ENCODE results near the gene DHTKD1. TPM values are rescaled to one million over a fixed set of nuclear protein-coding genes. Genes with fewer than 3 reads are reported as not detected.

The DHTKD1 gene
- total and polyA plus RNA-seq, 2 of the 4 experiments (the other 2 are of a cell fraction), result 13.9 to 20.3 TPM

GRCh38 chr10:12027539-12027938 lies 41.2 kb upstream of the DHTKD1 start:
- H3K4me1 ChIP-seq (ENCODE audit: control insufficient read depth, insufficient read depth, low read length), result no peaks in the 10 kb centered on the region
- no peaks in the 10 kb centered on the region for H3K9me1 ChIP-seq (ENCODE audit: insufficient read depth, low read length)
- H4K91ac ChIP-seq (ENCODE audit: insufficient read depth, low read depth, low read length), result no peak overlapping the region
- ATAC-seq (ENCODE audit: low read depth) (no peak), DNase-seq (no peak)
- ChIA-PET POLR2A (ENCODE audit: unreplicated experiment) (no interaction called here), CTCF (no interaction called here)
- no peak overlapping the region for H3K4me3 ChIP-seq (ENCODE audit: insufficient read depth, low read depth, low read length)
- no peaks in the 10 kb centered on the region for H3K27me3 ChIP-seq (ENCODE audit: control insufficient read depth, insufficient read depth, low read length)
- H4K5ac ChIP-seq (ENCODE audit: low read depth, low read length), result no peak overlapping the region
- H2AK5ac ChIP-seq (ENCODE audit: low read depth, low read length), result no peak overlapping the region
- H4K20me1 ChIP-seq (ENCODE audit: insufficient read depth, low read length), result peaks cover 7% of the 10 kb centered on the region; the same call in 1 of the 2 replicates
- peaks cover 10% of the 10 kb centered on the region for H3K36me3 ChIP-seq (ENCODE audit: control insufficient read depth, insufficient read depth, low read length)
- peaks cover 25 to 47% of the 10 kb centered on the region in 2 experiments for H3K79me1 ChIP-seq (ENCODE audit: low read depth in 1 of 2, low read length in 2 of 2)
- H3K4me2 ChIP-seq (ENCODE audit: low read depth, low read length), result no peak overlapping the region
- dilution Hi-C loops (cut with HindIII; ENCODE audit: low sequenced_read_pairs, unreplicated experiment) (no loop called here), intact Hi-C loops (cut with micrococcal nuclease) (no loop called here), in situ Hi-C loops (cut with MboI; ENCODE audit: low sequenced_read_pairs) (no loop called here)
- H2AK9ac ChIP-seq (replicated peaks; ENCODE audit: low read depth, low read length, poor library complexity), result no peak overlapping the region
- no peak overlapping the region for H3K23ac ChIP-seq (ENCODE audit: low read depth, low read length)
- H3K27ac ChIP-seq (ENCODE audit: insufficient read depth, low read length), result no peak overlapping the region
- H2BK15ac ChIP-seq (ENCODE audit: low read depth, low read length), result no peak overlapping the region
- H3K18ac ChIP-seq (ENCODE audit: low read depth, low read length), result no peak overlapping the region
- no peak overlapping the region for H3K56ac ChIP-seq (ENCODE audit: extremely low read depth, insufficient read depth, low read length)
- no peak overlapping the region for H2AFZ ChIP-seq (replicated peaks; ENCODE audit: low read length, poor library complexity)
- H4K8ac ChIP-seq (ENCODE audit: low read depth in 2 of 2, low read length in 2 of 2), result no peak overlapping the region
- H2BK20ac ChIP-seq (ENCODE audit: low read depth, low read length), result no peak overlapping the region
- no TSS peak for BruUV-seq (replicated peaks)
- H2BK5ac ChIP-seq (ENCODE audit: low read depth, low read length, poor library complexity, severe bottlenecking), result no peak overlapping the region
- no peak overlapping the region for H3K14ac ChIP-seq (replicated peaks; ENCODE audit: low read depth, low read length)
- no peak overlapping the region for H3K9ac ChIP-seq (ENCODE audit: low read depth, low read length)
- no peak overlapping the region for H3K4ac ChIP-seq (ENCODE audit: low read depth, low read length)
- TF ChIP-seq BHLHE40 (IDR thresholded peaks at IDR 0.05; ENCODE audit: low read depth, low read length), result no peak
- no peak for TF ChIP-seq MXI1 (IDR thresholded peaks at IDR 0.05; ENCODE audit: borderline replicate concordance, low read depth, low read length)
- TF ChIP-seq MAFK (IDR thresholded peaks at IDR 0.05; ENCODE audit: low read depth, low read length), result no peak
- TF ChIP-seq RAD21 (IDR thresholded peaks at IDR 0.05; ENCODE audit: low read length), result no peak
- TF ChIP-seq SMC3 (IDR thresholded peaks at IDR 0.05; ENCODE audit: low read depth, low read length), result no peak
- TF ChIP-seq RCOR1 (IDR thresholded peaks at IDR 0.05; ENCODE audit: insufficient replicate concordance, low read length), result no peak
- no peak for TF ChIP-seq FOS (IDR thresholded peaks at IDR 0.05; ENCODE audit: low read depth, low read length)
- TF ChIP-seq CTCF (conservative IDR thresholded peaks at IDR 0.05; ENCODE audit: low read depth, low read length), result no peak
- TF ChIP-seq POLR2A (IDR thresholded peaks at IDR 0.05; ENCODE audit: low read depth, low read length), result no peak
- TF ChIP-seq CEBPB (IDR thresholded peaks at IDR 0.05; ENCODE audit: low read depth, low read length), result no peak
- no peak for TF ChIP-seq CHD1 (IDR thresholded peaks at IDR 0.05; ENCODE audit: low read depth, low read length)
- no peaks in the 10 kb centered on the region for H3K9me3 ChIP-seq (ENCODE audit: control insufficient read depth, insufficient read depth, low read length)
- no peak overlapping the region for H2BK120ac ChIP-seq (ENCODE audit: low read depth, low read length)
- WGBS, 2 experiments (ENCODE audit: extremely low coverage in 2 of 2, insufficient read length in 1 of 2), result 100% methylated on average over 2 of the region's 2 CpGs; no CpG with 5 or more reads in 1 of the 2 experiments

Data from IMR-90 (cell line).